CD4-positive, alpha-beta T cell treated with Interleukin-15 for 4 hours (primary cell): ENCODE data around the gene FMN1.

Source experiments
- DNase-seq: peaks from one replicate; pipeline ENCODE4 v3.0.0-alpha.2; 2020; ENCODE audit warnings: low spot score

Gene FMN1

GRCh38 chr15:33194704-33195670, at the start of gene FMN1:
Gene FMN1 (minus strand): TSS chr15:33194714. CDS start chr15:33154914, 39,800 bp downstream.
- DNase-seq = peak; percentile 86

GRCh38 chr15:33243869-33244268, 49.4 kb upstream of the FMN1 start:
- DNase-seq = no peak

- DNase-seq = no peak
These were observed 48.9 kb upstream of the FMN1 start for GRCh38 chr15:33243393-33243792.

GRCh38 chr15:33242669-33243191, 48.2 kb upstream of the FMN1 start:
- DNase-seq = no peak

- no peak for DNase-seq
These were observed 47.7 kb upstream of the FMN1 start for GRCh38 chr15:33242165-33242564.

GRCh38 chr15:33236841-33237509, 42.5 kb upstream of the FMN1 start:
- DNase-seq = no peak

- DNase-seq = no peak
These were observed 39.5 kb upstream of the FMN1 start for GRCh38 chr15:33234020-33234461.

GRCh38 chr15:33226559-33227181, 32.2 kb upstream of the FMN1 start:
- DNase-seq = peak; percentile 63

GRCh38 chr15:33218071-33218491, 23.6 kb upstream of the FMN1 start:
- no peak for DNase-seq

GRCh38 chr15:33215941-33216872, 21.7 kb upstream of the FMN1 start:
- DNase-seq = no peak

- DNase-seq = no peak
These were observed 16.8 kb upstream of the FMN1 start for GRCh38 chr15:33211176-33211808.

- DNase-seq = no peak
These were observed 15.3 kb upstream of the FMN1 start for GRCh38 chr15:33209575-33210481.

GRCh38 chr15:33207646-33208045, 13.1 kb upstream of the FMN1 start:
- no peak for DNase-seq

GRCh38 chr15:33206366-33206765, 11.9 kb upstream of the FMN1 start:
- DNase-seq = no peak

- no peak for DNase-seq
These were observed 10.4 kb upstream of the FMN1 start for GRCh38 chr15:33204926-33205325.

- DNase-seq = no peak
These were observed 9.6 kb upstream of the FMN1 start for GRCh38 chr15:33204087-33204486.

- DNase-seq = peak; percentile 52
These were observed 7.1 kb upstream of the FMN1 start for GRCh38 chr15:33201491-33202231.

GRCh38 chr15:33200903-33201302, 6.4 kb upstream of the FMN1 start:
- DNase-seq = no peak

GRCh38 chr15:33200444-33200843, 5.9 kb upstream of the FMN1 start:
- no peak for DNase-seq
